Omental fat pad (tissue), 4 donors: Measurements from ENCODE around the gene REEP3. TPM values are rescaled to one million over a fixed set of nuclear protein-coding genes. Genes with fewer than 3 reads are reported as not detected.
A peak's percentile ranks its signal among the peaks of the same experiment; 100 is the strongest.
"Not testable (repeated sequence)": the region's sequence is repeated elsewhere in the genome, so short reads cannot be mapped to it uniquely, and the experiment has no call there.

Source experiments
- ATAC-seq: fragments of 150-250 bp; one replicate; pipeline ENCODE4 v1.9.1; 2016; ENCODE audit warnings: mild to moderate bottlenecking, moderate library complexity; ENCODE audit not compliant: low FRiP score
- DNase-seq: peaks from one replicate; pipeline ENCODE4 v3.0.0-alpha.2; 2019; ENCODE audit warnings: low spot score
- total RNA-seq, 4 donors: library from RNA; depleted of rRNA; stranded (reverse); fragments of >200 nt; gene quantifications; one replicate each; pipeline ENCODE4 v1.1.0, GENCODE V29; 2016
- TF ChIP-seq, protein P1 (sequence below), 3 donors: fragments of 450-650 bp; IDR thresholded peaks; one replicate each; pipeline ENCODE4 v1.5.1; 2016 to 2017; ENCODE audit warnings: antibody characterized with exemption in 3 of 3, mild to moderate bottlenecking in 3 of 3, moderate library complexity in 2 of 3

REEP3 gene
- total RNA-seq, 4 donors from 2014 or later = 44.7 to 70.5 (median 57.1) TPM

DNA sequence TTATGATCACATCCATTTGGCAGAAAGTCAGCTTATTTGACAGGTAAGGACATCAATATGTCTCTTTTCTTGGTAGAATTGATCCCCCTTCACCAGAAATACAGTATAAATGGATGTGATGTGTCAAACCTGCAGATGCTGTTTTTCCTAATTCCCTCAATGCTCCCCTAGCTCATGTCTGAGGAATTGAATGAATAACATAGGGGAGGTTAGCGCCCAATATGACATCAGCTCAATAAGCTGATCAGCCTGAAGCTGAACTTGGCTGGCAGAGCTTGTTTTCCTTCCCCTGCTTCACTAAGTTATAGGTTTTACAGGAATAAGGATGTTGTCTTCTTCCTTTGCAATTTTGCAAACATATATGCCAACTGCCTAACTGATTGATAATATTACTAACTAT lies 132.5 kb downstream of the REEP3 start:
- DNase-seq (no peak), ATAC-seq (no peak)
- TF ChIP-seq, protein P1, sequence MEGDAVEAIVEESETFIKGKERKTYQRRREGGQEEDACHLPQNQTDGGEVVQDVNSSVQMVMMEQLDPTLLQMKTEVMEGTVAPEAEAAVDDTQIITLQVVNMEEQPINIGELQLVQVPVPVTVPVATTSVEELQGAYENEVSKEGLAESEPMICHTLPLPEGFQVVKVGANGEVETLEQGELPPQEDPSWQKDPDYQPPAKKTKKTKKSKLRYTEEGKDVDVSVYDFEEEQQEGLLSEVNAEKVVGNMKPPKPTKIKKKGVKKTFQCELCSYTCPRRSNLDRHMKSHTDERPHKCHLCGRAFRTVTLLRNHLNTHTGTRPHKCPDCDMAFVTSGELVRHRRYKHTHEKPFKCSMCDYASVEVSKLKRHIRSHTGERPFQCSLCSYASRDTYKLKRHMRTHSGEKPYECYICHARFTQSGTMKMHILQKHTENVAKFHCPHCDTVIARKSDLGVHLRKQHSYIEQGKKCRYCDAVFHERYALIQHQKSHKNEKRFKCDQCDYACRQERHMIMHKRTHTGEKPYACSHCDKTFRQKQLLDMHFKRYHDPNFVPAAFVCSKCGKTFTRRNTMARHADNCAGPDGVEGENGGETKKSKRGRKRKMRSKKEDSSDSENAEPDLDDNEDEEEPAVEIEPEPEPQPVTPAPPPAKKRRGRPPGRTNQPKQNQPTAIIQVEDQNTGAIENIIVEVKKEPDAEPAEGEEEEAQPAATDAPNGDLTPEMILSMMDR (IDR thresholded peaks at IDR 0.05) = no peak

GRCh38 chr10:63657761-63658160 lies 136.6 kb downstream of the REEP3 start:
- DNase-seq (no peak), ATAC-seq (no peak)
- TF ChIP-seq, protein P1 (IDR thresholded peaks at IDR 0.05) = no peak

- not testable (repeated sequence) for ATAC-seq, DNase-seq
Observed at GRCh38 chr10:63660941-63661340, 139.7 kb downstream of the REEP3 start.

GRCh38 chr10:63661347-63661746 lies 140.1 kb downstream of the REEP3 start:
- no peak for ATAC-seq
- DNase-seq = no peak
- TF ChIP-seq, protein P1 (IDR thresholded peaks at IDR 0.05) = no peak

GRCh38 chr10:63664341-63664885 lies 143.2 kb downstream of the REEP3 start:
- DNase-seq (no peak), ATAC-seq (no peak)
- TF ChIP-seq, protein P1 (IDR thresholded peaks at IDR 0.05) = no peak

DNA sequence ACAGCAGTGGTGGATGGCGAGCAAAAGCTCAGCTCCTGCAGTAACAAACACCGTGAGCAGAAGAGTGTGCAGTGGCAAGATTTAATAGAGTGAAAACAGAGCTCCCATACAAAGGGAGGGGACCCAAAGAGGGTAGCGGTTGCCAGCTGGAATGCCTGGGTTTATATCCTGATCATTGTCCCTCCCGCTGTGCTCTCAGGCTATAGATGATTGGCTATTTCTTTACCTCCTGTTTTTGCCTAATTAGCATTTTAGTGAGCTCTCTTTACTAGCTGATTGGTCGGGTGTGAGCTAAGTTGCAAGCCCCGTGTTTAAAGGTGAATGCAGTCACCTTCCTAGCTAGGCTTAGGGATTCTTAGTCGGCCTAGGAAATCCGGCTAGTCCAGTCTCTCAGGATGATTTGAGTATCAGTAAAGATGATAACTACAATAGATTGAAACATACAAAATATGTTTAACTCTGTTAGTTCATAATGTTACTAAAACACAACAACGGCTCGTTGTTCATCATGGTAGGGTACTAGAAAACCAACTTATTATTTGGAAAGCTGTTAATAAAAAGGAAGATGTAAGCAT lies 143.9 kb downstream of the REEP3 start:
- ATAC-seq, DNase-seq: not testable (repeated sequence)

DNA sequence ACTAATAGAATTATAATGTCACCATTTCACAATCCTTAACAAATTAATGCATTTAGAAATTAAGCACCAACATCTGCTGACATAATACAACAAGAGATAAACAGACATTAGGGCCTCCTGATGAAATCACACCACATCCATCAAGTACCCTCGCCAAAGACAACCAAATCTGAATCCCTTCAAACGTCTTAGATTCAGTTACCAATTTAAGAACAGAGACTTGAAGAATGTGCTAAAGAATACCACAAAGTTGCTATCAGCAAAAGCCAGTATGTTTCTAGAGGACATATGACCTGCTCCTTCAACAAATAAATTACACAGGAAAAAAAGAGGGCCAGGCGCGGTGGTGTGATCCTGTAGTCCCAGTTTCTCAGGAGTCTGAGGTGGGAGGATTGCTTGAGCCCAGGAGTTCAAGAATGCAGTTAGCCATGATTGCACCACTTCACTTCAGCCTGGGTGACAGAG lies 144.5 kb downstream of the REEP3 start:
- ATAC-seq (peak; percentile 60), DNase-seq (no peak)
- TF ChIP-seq, protein P1 (IDR thresholded peaks at IDR 0.05) = no peak

GRCh38 chr10:63666836-63667383 lies 145.7 kb downstream of the REEP3 start:
- no peak for DNase-seq
- no peak for ATAC-seq
- TF ChIP-seq, protein P1 (IDR thresholded peaks at IDR 0.05) = no peak
